Stimulated activated CD8-positive, alpha-beta memory T cell treated with anti-CD3 and anti-CD28 coated beads, Interleukin-4, amount 100 ng/mL, for 24 hours (primary cell): ENCODE measurements around the gene CD38.
"Not testable (repeated sequence)": the region's sequence is repeated elsewhere in the genome, so short reads cannot be mapped to it uniquely, and the experiment has no call there.

ENCODE experiments used
- DNase-seq: peaks from one replicate; pipeline ENCODE4 v3.0.0-alpha.2; 2020; ENCODE audit warnings: low read depth

CD38 gene

DNA sequence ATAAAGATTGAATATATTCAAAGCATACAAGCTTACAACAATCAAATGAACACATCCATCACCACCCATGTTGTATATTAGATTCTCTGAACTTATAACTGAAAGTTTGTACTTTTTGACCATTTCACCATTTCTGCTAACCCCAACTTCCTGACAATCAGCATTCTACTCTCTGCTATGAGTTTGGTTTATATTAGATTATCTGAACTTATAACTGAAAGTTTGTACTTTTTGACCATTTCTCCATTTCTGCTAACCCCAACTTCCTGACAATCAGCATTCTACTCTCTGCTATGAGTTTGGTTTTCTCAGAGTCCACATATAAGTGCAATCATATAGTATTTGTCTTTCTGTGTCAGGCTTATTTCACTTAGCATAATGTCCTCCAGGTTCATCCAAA lies 15.7 kb upstream of the CD38 start:
- DNase-seq = not testable (repeated sequence)

DNA sequence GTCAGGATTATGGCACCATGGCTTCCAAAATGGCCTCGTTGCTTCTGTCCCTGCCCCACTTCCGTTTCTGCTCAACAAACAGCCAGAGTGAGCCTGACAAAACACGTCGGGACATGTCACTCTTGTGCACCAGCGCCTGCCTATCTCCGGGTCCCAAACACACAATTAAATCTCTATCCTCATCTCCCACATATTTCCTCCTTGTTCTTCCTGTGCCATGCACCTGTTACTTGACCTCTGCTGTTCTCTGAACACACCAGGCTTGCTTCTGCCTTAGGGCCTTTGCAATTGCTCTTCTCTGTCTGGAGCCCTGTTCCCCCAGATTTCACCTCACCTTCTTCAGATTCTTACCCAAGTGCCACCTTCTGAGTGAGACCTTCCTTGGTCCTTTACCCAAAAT lies 12.7 kb upstream of the CD38 start:
- no peak for DNase-seq

DNA sequence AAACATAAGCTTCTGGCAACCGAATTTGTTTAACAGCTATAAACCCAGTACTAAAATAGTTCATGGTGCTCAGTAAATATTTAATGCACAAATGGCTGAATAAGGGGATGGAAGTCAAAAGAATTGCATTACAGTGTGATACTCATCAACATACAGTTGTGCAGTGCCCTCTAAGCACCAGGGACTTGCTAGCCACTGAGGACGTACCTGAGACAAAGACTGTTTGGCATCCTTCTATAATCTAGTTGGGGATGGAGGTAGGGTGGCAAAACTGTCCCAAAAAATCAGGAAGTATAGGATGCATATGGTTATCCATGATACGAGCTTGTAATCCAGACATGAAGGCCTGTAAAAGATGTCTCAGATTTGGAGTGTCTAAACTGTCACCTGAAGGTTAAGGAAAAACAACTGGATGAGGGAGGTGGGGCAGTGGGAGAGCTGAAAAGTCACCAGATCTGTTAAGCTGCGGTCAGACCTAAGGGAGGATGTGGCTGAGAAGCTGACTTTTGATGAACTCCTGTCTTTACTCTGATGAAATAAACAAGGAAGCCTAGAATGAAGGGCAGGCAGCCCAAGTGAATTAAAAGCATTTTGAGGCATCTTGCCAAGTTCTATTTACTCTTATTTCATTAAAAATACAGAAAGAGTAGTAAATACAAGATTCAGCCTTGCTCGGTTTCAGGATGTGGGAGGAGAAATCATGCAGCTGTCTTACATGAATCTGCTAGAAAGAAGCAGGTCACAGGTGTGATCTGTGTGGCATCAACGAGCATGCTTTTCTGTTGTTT lies 12.0 kb upstream of the CD38 start:
- DNase-seq = no peak

DNA sequence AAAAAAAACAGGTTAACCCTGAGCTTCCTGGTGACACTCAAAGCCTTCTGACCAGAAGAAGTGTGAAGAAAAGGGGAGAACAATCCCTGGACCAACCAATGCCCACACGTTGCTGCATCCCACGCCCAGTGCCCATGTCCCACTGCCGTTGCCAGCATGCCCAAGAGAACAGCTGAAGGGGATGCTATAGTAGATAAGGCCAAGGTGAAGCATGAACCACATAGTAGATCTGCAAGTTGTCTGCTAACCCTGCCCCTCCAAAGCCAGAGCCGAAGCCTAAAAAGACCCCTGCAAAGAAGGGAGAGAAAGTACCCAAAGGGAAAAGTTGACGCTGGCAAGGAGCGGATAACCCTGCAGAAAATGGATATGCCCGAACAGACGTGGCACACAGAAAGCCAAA lies 11.3 kb upstream of the CD38 start:
- DNase-seq = no peak

DNA sequence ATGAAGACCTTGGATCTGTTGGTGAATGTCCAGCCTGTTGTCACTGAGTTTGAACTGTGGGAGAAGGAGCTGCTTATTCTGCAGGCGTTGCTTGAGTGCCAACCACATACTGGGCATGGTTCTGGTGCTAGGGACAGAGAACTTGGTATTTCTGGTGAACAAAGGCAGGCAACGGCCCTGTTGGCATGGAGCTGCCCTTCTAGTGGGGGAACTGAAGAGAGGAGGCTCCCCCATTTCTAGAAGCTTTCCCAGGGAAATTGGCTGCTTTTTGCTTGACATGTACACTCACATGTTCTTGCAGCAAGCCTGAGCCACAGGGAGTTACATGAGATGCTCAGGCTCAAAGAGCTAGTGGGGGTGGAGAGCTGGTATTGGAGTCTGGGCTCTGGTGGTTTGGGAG lies 8.9 kb upstream of the CD38 start:
- DNase-seq = no peak

DNA sequence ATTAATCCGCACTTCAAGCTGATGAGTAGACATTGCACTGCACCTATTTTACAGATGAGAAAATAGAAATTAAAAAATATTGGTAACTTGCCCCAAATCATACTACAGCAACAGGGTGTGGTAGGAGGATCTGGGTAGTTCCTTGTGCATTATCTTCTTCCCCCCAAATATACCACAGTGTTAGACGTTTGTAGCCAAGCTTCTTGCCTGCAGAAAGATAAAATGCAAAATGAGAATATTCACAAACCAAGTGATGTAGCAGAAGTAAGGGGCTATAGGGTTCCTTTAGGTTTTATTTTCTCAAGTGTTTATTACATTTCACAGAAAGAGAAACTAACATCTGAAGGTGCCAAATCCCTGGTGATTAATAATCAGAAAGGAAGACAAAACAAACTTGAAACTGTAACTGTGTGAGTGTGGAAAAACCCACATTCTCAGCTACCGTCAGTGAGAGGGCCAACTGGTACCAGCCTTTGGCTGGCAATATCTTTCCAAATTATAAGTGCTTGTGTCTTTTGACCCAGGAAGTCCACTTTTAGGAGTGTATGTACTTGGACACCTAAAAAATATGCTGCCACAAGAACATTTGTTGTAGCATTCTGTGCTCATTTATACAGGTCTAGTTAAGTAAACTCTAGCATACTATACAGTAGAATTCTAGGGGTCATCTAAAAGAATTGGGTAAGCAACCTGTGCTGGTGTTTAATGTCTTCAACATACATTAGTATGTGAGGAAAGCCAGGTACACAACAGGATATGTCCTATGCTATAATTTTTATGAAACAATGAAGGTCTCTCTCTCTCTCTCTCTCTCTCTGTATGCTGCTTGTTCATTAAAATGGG lies 6.7 kb upstream of the CD38 start:
- DNase-seq = no peak

DNA sequence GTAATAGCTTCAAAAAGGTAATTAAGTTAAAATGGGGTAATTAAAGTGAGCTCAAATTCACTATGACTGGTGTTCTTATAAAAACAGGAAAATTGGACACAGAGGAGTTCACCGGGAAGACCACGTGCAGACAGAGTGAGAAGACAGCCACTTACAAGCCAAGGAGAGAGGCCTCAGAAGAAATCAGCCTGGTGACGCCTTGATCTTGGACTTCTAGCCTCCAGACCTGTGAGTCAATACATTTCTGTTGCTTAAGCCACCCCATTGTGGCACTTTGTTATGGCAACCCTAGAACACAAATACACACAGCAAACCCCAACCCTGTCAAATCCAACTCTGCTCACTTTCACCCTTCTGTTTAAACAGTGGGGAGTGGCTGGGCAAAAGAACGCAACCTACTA lies 4.1 kb upstream of the CD38 start:
- DNase-seq = no peak

DNA sequence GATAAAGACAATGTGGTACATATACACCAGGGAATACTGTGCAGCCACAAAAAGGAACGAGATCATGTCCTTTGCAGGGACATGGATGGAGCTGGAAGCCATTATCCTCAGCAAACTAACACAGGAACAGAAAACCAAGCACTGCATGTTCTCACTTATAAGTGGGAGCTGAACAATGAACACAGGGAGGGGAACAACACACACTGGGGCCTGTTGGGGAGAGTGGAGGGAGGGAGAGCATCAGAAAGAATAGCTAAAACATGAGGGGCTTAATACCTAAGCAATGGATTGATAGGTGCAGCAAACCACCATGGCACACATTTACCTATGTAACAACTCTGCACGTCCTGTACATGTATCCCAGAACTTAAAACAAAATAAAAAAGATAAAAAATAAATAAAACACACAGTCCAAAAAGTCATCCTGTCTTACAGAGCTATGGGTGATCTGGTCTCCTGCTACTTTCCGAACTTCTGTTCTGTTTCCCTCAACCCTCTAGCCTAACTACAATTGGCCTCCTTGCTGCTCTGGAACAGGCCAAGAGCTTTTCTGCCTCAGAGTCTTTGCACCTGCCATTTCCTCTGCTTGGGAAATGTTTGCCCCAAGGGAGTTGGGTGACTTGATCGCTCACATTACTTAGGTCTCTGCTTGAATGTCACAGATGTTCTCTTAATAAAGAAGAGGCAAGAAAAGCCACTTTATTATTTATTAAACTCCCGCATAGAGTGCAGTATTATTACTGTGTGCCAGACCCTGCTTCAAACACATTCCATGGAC lies 1.1 kb upstream of the CD38 start:
- DNase-seq = no peak

DNA sequence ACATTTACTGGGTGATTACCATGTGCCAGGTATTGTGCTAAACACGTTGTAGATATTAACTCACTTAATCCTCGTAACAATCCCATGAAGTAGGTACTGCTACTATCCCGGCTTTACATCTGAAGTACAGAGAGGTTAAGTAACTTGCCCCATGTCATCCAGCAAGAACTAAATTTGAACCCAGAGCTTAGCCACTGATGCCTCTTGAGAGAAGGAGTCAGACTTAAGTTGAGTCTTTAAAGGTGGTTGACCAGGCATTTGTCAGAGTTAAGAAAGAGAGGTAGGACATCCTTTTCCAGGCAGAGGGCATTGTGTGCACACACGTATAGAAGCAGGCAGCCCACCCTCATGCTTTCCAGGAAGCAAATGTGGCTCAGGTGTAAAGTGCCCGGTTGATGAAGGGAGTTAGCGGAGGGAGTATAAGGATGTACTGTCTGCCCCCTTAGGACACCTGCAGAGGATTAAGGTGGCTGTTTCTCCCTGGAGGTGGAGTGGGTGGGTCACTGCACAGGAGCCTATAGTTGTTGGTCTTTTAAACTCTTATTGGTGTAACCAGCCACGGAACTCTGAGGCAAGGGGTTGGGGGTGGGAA lies 335 bp upstream of the CD38 start:
- DNase-seq = no peak

DNA sequence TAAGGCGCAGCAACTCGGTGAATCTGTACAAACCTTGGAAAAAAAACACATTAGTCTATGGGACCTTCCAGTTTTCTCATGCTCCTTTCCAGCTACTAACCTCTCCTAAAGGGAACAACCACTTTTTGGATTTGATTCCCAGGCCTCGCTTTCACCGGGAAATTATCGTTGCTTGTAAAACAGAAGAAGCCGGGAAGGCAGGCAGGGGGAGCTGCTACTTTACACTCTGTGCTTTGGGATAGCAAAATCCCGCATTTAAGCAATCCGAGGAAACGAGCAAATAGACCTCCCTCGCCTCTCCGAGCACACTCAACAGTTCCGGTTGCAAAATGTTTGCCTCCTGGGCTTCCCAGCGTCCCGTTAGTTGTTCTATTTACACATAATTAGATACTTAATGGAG lies 1.2 kb downstream of the CD38 start:
- no peak for DNase-seq

DNA sequence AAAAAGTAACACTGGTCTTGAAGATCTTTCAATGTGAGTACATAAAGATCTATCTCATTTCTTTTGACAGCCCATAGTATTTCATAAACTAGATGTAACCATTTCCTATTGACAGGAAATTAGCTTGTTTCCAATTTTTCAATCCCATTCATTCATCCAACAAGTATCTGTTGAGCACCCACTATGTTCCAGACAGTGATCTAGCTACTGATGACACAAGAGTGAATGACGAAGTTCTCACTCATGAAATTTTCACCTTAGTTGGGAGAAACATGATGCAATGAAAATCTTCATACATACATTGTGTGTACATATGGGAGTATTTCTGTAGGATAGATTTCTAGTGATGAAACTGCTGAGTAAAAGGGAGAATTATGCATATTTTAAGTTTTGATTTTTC lies 1.7 kb downstream of the CD38 start:
- DNase-seq = no peak

DNA sequence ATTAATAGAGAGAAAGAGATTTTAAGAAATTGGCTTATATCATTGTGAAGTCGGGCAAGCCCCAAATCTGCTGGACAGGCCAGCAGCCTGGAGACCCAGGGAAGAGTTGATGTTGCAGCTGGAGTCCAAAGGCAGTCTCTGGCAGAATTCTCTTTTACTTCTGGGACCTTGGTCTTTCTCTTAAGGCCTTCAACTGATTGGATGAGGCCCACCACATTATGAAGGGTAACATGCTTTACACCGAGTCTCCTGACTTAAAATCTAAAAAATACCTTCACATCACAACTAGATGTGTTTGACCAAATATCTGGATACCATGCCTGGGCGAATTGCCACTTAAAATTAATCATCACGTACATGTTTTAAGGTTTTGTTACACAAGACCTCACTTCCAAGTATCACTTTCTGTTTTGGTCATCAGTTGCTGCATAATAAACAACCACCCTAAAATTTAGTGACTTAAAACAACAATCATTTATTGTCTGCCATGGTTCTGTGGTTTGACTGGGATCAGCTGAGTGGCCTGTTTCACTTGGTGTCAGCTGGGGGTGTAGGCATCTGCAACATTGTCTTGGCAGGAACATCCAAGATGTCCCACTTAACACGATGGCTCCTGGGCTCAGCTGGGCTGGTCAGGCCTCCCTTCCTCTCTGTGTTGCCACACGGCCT lies 3.4 kb downstream of the CD38 start:
- DNase-seq = no peak

DNA sequence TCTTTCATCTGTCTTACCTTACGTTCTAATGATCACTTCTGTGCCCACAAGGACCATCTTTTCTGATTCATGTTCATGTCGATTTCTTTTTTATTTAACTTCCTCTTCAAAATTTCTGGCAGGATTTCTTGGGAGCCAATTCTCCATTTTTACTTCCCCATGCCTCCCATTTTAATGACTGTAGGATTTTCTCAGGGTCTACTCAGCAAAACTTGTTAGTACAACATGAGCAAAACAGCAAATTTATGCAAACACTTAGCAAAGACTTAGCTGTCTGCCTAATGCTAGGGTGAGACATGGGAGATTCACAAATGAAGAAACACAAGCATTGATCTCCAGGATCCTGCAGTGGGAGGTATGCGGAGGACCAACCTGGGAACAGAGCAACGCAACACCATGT lies 5.5 kb downstream of the CD38 start:
- no peak for DNase-seq

DNA sequence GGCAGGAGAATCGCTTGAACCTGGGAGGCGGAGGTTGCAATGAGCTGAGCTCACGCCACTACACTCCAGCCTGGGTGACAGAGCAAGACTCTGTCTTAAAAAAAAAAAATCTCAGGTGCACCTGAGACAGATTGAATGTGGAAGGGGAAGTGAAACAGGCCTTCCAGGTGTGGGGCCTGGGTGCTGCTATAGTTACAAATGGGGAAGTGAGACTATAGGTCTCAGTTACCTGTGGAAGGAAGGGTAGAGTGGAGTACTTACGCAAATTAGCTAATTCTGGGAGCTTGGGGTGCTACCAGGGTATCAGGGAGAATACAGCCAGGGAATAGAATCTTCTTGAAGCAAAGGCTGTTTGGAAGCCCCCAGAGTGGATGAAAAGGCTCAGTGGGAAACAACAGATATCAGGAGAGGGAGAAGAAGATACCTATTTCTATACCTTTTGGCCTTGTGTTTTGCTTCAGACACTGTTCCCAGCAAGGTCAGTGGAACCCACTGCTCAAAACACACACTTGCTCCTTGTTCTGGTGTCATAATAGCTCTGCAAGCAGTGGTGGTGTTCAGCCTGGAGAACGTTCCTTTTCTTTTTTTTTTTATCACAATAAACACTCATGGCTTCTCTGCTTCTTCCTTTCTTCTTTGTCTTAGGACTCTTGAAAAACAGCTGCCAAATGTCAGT lies 7.0 kb downstream of the CD38 start:
- no peak for DNase-seq

DNA sequence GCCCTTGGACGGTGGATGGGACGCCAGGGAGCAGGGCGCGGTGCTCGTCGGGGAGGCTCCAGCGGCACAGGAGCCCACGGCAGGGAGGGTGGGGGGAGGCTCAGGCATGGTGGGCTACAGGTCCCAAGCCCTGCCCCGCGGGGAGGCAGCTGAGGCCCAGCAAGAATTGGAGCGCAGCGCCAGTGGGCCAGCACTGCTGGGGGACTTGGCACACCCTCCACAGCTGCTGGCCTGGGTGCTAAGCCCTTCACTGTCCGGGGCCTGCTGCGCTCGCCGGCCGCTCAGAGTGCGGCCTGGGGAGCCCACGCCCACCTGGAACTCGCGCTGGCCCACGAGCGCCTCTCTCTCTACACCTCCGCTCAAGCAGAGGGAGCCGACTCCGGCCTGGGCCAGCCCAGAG lies 8.6 kb downstream of the CD38 start:
- DNase-seq = no peak

DNA sequence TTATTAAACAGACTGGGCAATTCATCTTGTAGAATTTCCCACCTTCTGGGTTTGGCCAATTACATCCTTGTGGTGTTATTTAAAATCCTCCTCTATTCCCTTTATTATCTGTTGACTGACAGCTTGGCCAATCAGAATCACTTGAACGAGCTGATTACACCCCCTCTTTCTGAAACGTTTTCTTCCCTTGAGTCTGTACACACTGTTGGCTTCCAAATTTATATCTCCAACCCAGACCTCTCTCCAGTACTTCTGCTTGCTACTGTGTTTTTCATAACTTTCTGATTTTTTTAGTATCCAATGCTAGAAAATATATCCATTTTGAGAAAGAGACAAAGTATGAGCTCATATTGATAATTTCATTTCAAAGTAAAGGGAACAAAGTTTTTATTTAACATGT lies 14.8 kb downstream of the CD38 start:
- DNase-seq = no peak

DNA sequence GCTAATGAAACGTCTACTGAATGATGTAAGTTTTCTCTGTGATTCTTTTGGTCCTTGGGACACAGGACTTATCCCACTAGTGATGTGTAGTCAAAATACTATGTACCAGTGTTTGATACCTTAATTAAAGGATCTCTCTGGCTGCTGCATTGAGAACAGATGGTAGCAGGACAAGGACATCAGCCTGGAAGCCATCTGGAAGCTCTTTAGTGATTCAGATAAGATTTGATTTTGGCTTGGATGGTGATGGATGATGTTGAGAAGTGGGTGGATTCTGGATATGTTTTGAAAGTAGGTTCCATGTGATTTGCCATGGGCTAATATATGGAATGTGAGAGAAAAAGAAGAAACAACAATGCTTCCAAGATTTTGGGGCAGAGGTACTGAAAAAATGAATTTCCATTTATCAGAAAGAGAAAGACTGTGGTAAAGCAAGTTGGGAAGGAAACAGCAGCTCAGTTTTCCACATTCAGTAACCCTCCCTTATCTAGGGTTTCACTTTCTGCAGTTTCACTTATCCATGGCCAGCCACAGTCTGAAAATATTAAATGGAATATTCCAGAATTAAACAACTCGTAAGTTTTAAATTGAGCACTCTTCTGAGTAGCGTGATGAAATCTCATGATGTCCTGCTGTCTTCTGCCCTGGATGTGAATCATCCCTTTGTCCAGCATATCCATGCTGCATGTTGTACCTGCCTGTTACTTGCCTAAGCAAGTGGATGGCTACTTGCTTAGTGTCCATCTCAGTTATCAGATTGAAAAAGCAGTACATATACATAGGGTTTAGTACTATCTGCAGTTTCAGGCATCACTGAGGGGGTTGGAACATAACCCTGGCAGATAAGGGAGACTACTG lies 15.6 kb downstream of the CD38 start:
- DNase-seq = no peak

DNA sequence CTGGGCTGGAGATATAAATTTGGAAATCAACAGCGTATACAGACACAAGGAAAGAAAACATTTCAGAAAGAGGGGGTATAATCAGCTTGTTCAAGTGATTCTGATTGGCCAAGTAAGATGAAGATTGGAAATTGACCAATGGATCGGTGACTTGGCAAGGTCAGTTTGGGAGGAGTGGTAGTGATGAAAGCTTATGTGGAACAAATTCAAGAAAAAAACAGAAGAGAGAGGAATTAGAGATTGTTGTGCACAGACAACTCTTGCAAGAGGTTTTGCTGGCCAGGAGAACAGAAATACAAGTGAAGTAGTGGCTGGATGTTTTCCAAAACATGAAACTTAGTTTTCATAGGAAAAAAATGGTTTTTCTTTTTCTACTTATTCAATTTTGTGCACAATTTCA lies 16.3 kb downstream of the CD38 start:
- no peak for DNase-seq

DNA sequence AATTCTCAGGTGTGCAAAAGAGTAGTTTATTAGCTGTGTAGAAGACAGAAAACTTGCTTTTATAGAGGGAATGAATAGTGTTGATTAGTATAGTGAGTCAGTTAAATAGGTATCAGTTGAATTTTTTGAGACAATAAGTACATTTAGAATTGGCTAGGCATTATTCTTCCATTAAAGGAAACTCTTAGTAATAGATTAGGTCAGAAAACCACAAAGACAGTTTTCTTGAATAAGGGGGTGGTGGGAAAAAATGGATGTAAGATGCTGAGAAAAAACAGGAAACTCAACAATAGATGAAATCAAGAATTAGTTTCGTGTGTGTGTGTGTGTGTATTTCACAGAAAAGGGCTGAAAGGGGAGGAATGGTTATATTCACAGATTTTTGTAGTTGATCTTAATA lies 16.8 kb downstream of the CD38 start:
- DNase-seq = no peak

DNA sequence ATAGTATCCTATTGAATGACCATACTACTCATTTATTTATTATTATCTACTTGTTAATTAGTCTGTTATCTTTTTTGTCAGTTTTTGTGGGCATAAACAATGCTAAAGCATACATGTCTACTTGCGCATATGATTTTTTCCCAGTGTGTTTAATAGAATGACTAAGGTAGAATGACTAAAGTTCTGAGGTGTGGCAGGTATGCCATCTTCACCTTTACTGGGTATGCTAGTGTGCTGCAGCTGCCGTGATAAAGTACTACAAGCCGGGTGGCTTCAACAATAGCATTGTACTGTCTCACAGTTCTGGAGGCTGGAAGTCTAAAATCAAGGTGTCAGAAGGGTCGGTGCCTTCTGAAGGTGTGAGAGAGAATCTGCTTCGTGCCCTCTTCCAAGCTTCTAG lies 19.2 kb downstream of the CD38 start:
- no peak for DNase-seq
